Tibial nerve (tissue), 4 donors: Measurements from ENCODE around the gene DCAF15. TPM values are rescaled to one million over a fixed set of nuclear protein-coding genes. Genes with fewer than 3 reads are reported as not detected.

ENCODE experiments used
- DNase-seq, 2 donors: peaks; one replicate each; pipeline ENCODE4 v3.0.0-alpha.2; 2019; ENCODE audit warnings: low spot score in 2 of 2
- H3K27ac ChIP-seq, 4 donors: fragments of 200-600 bp; sonication (generic) in 3 of 4; one replicate each; pipeline ENCODE4 v1.5.1; 2017 to 2019; ENCODE audit warnings: mild to moderate bottlenecking in 1 of 4
- H3K27me3 ChIP-seq, 2 donors: fragments of 200-600 bp; sonication (generic) in 1 of 2; one replicate each; pipeline versions ENCODE4 v1.5.1 to v1.6.0; 2017 to 2019
- H3K36me3 ChIP-seq, 3 donors: fragments of 200-600 bp; sonication (generic); one replicate each; pipeline ENCODE4 v1.5.1; 2018 to 2019
- H3K4me1 ChIP-seq, 4 donors: fragments of 200-600 bp; sonication (generic) in 3 of 4; one replicate each; pipeline ENCODE4 v1.5.1; 2017 to 2019
- H3K4me3 ChIP-seq, 4 donors: fragments of 200-600 bp; sonication (generic) in 3 of 4; one replicate each; pipeline ENCODE4 v1.5.1; 2017 to 2019; ENCODE audit warnings: mild to moderate bottlenecking in 1 of 4, moderate library complexity in 1 of 4
- H3K9me3 ChIP-seq, 4 donors: fragments of 200-600 bp; sonication (generic) in 3 of 4; one replicate each; pipeline ENCODE4 v1.5.1; 2017 to 2019
- EP300 ChIP-seq, 2 donors: sonication (generic); formaldehyde crosslinking; IDR thresholded peaks; one replicate each; pipeline ENCODE4 v1.6.1; 2017; ENCODE audit warnings: antibody characterized with exemption in 2 of 2, mild to moderate bottlenecking in 1 of 2
- POLR2A ChIP-seq, 2 donors: fragments of 450-650 bp; IDR thresholded peaks; one replicate each; pipeline ENCODE4 v1.6.1; 2017; ENCODE audit warnings: antibody characterized with exemption in 2 of 2, mild to moderate bottlenecking in 2 of 2, moderate library complexity in 2 of 2
- WGBS, 2 donors: methylation state at CpG; one replicate each; pipeline ENCODE4 v1.1.5; 2018; 5-methylcytosine and 5-hydroxymethylcytosine counted together
- total RNA-seq, 4 donors: library from RNA; depleted of rRNA; stranded (reverse); fragments of >200 nt; gene quantifications; one replicate each; pipeline ENCODE4 v1.1.0, GENCODE V29; 2016
- TF ChIP-seq, protein P1 (sequence below), 5 experiments: fragments of 200-600 bp in 3 of 5; fragments of 450-650 bp in 2 of 5; sonication (generic) in 3 of 5; IDR thresholded peaks; one replicate each; pipeline ENCODE4 v1.5.1; 2016 to 2019; ENCODE audit warnings: antibody characterized with exemption in 5 of 5, mild to moderate bottlenecking in 3 of 5, moderate library complexity in 2 of 5

The DCAF15 gene
- total RNA-seq, 4 donors from 2014 or later = 14.3 to 31.5 (median 19.3) TPM

DNA sequence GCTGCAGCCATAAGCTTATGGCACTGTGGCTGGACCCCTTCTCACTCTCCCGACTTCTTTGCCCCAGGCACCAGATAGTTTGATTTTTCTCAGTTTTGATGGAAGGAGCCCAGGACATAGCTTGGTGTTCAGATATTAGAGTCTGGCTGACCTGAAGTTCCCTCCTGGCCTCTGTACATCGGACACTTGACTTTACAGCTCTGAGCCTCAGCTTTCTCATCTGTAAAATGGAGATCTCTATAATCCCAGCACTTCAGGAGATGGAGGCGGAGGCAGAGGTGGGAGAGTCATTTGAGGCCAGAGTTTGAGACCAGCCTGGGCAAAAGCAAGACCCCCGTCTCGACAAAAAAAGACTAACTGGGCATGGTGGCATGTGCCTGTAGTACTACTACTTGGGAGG is 45.4 kb upstream of the DCAF15 start:
- peaks cover 0 to 27% (median 6%) of the 10 kb centered on the region in 4 donors for H3K4me1 ChIP-seq
- H3K4me3 ChIP-seq = peak overlapping the region; percentile 67 to 92 (median 74)
- DNase-seq = no peak
- 87 to 90% methylated on average over 5 of the region's 5 CpGs for WGBS, 2 donors
- no peaks in the 10 kb centered on the region for H3K9me3 ChIP-seq
- peaks cover 0 to 34% (median 7%) of the 10 kb centered on the region in 3 donors for H3K36me3 ChIP-seq
- H3K27me3 ChIP-seq = no peaks in the 10 kb centered on the region
- H3K27ac ChIP-seq = peak overlapping the region in 2 of 4 donors; percentile 83 to 88
- TF ChIP-seq, protein P1, sequence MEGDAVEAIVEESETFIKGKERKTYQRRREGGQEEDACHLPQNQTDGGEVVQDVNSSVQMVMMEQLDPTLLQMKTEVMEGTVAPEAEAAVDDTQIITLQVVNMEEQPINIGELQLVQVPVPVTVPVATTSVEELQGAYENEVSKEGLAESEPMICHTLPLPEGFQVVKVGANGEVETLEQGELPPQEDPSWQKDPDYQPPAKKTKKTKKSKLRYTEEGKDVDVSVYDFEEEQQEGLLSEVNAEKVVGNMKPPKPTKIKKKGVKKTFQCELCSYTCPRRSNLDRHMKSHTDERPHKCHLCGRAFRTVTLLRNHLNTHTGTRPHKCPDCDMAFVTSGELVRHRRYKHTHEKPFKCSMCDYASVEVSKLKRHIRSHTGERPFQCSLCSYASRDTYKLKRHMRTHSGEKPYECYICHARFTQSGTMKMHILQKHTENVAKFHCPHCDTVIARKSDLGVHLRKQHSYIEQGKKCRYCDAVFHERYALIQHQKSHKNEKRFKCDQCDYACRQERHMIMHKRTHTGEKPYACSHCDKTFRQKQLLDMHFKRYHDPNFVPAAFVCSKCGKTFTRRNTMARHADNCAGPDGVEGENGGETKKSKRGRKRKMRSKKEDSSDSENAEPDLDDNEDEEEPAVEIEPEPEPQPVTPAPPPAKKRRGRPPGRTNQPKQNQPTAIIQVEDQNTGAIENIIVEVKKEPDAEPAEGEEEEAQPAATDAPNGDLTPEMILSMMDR (IDR thresholded peaks at IDR 0.05) = no peak
- TF ChIP-seq EP300 (IDR thresholded peaks at IDR 0.05) (no peak), POLR2A (IDR thresholded peaks at IDR 0.05) (no peak)

DNA sequence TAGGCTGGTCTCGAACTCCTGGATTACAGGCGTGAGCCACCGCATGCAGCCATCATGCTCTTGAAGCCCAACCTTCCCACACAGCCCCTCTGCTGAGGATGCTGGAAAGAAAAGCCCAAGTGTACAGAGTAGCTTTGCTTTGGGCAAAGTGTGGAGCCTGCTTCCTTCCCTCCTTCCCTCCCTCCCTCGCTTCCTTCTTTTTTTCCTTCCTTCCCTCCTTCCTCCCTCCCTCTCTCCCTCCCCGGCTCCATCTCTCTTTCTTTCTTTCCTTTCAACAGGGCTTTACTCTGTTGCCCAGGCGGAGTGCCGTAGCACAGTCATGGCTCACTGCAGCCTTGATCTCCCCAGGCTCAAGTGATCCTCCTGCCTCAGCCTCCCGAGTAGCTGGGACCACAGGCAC is 43.6 kb upstream of the DCAF15 start:
- no peak overlapping the region for H3K27ac ChIP-seq
- H3K27me3 ChIP-seq = no peaks in the 10 kb centered on the region
- no peaks in the 10 kb centered on the region for H3K9me3 ChIP-seq
- 77 to 82% methylated on average over 8 of the region's 8 CpGs for WGBS, 2 donors
- no peak overlapping the region for H3K4me3 ChIP-seq
- peaks cover 0 to 27% (median 6%) of the 10 kb centered on the region in 4 donors for H3K4me1 ChIP-seq
- DNase-seq = no peak
- peaks cover 2 to 52% (median 24%) of the 10 kb centered on the region in 3 donors for H3K36me3 ChIP-seq
- TF ChIP-seq, protein P1 (IDR thresholded peaks at IDR 0.05) = no peak
- TF ChIP-seq POLR2A (IDR thresholded peaks at IDR 0.05) = no peak
- no peak for TF ChIP-seq EP300 (IDR thresholded peaks at IDR 0.05)

DNA sequence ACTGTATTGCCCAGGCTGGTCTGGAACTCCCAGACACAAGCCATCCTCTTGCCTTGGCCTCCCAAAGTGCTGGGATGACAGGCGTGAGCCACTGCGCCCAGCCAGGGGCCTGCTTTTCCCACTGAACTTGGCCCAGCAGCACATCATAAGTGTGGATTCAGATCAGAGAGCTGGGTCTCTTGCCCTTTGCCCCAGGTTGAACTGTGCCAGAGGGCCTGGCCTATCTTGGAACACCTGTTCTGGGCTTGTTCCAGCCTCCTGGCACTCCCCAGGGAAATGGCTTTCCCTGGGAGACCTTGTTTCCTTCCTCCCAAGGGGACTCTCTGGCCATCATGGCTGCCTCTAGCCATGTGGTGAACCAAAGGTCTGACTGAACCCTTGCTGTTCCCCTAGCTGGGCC is 42.9 kb upstream of the DCAF15 start:
- WGBS, 2 donors = 94 to 100% methylated on average over 2 of the region's 2 CpGs
- no peaks in the 10 kb centered on the region for H3K27me3 ChIP-seq
- DNase-seq = no peak
- H3K36me3 ChIP-seq = peaks cover 2 to 60% (median 24%) of the 10 kb centered on the region in 3 donors
- H3K27ac ChIP-seq = no peak overlapping the region
- H3K9me3 ChIP-seq = no peaks in the 10 kb centered on the region
- no peak for TF ChIP-seq POLR2A (IDR thresholded peaks at IDR 0.05)
- peaks cover 0 to 27% (median 6%) of the 10 kb centered on the region in 4 donors for H3K4me1 ChIP-seq
- H3K4me3 ChIP-seq = no peak overlapping the region

DNA sequence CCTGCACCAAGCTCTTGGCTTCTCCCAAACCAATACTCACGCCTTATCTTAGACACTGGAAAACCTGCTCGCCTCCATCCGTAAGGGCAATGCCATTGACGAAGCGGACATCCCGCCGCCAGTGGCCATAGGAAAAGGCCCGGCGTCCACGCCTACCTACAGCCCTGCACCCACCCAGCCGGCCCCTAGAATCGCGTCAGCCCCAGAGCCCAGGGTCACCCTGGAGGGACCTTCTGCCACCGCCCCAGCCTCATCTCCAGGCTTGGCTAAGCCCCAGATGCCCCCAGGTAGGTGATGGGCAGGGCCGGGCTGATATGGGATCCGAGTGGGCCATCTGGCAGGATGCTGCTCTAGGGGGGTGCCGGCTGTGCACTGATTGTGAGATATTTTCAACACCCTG is 39.0 kb upstream of the DCAF15 start:
- 89 to 95% methylated on average over 17 of the region's 17 CpGs for WGBS, 2 donors
- no peaks in the 10 kb centered on the region for H3K4me1 ChIP-seq
- H3K27me3 ChIP-seq = no peaks in the 10 kb centered on the region
- H3K9me3 ChIP-seq = no peaks in the 10 kb centered on the region
- no peak overlapping the region for H3K27ac ChIP-seq
- DNase-seq = no peak
- no peak overlapping the region for H3K4me3 ChIP-seq
- TF ChIP-seq, protein P1 (IDR thresholded peaks at IDR 0.05) = no peak
- TF ChIP-seq POLR2A (IDR thresholded peaks at IDR 0.05) (no peak), EP300 (IDR thresholded peaks at IDR 0.05) (no peak)
- H3K36me3 ChIP-seq = peaks cover 2 to 97% (median 30%) of the 10 kb centered on the region in 3 donors

DNA sequence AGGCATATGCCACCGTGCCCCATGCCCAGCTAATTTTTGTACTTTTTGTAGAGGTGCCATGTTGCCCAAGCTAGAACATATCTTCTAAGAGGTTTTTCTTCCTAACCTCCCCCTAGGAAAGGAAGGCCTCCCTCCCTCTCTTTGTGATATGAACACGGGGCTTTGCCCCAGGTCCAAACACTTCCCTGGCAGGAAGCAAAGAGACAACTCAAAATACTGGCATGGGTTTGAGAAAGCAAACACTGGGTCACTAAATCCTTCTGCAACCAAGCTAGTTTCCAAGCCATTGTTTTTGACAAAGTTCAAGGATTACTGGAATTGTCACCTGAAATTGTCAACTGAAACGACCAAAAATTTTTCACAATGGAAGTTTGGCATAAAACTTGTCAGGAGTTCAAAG is 37.5 kb upstream of the DCAF15 start:
- TF ChIP-seq EP300 (IDR thresholded peaks at IDR 0.05) = no peak
- TF ChIP-seq POLR2A (IDR thresholded peaks at IDR 0.05) = no peak
- TF ChIP-seq, protein P1 (IDR thresholded peaks at IDR 0.05) = no peak
- DNase-seq = no peak
- H3K36me3 ChIP-seq = peaks cover 2 to 98% (median 42%) of the 10 kb centered on the region in 3 donors
- H3K27me3 ChIP-seq = no peaks in the 10 kb centered on the region
- no peak overlapping the region for H3K27ac ChIP-seq
- WGBS, 2 donors = 81 to 85% methylated on average over 3 of the region's 3 CpGs
- H3K9me3 ChIP-seq = no peaks in the 10 kb centered on the region
- no peak overlapping the region for H3K4me3 ChIP-seq
- H3K4me1 ChIP-seq = no peaks in the 10 kb centered on the region
